Neutrophil (primary cell): ENCODE measurements around the gene TMEM91.

Experiments
- H3K27ac ChIP-seq: fragments of 200-600 bp; sonication (generic); 2 replicates; pipeline ENCODE4 v1.5.1; 2016; ENCODE audit warnings: mild to moderate bottlenecking, moderate library complexity
- H3K27me3 ChIP-seq: fragments of 200-600 bp; sonication (generic); 2 replicates; pipeline ENCODE4 v1.6.0; 2016; ENCODE audit warnings: mild to moderate bottlenecking
- H3K36me3 ChIP-seq: fragments of 200-600 bp; sonication (generic); 2 replicates; pipeline ENCODE4 v1.5.1; 2017
- H3K4me1 ChIP-seq, 2 experiments: fragments of 200-600 bp in 1 of 2; sonication (generic) in 1 of 2; 1 replicate in 1 of 2; 2 replicates in 1 of 2; pipeline versions ENCODE4 v1.5.1 to v1.6.1; 2013 to 2016; ENCODE audit warnings: low read depth in 1 of 2, low read length in 1 of 2, mild to moderate bottlenecking in 1 of 2, moderate library complexity in 1 of 2; ENCODE audit not compliant: control insufficient read depth in 1 of 2, insufficient read depth in 1 of 2
- H3K4me3 ChIP-seq, 2 experiments: fragments of 200-600 bp in 1 of 2; sonication (generic) in 1 of 2; 1 replicate in 1 of 2; 2 replicates in 1 of 2; pipeline ENCODE4 v1.5.1; 2013 to 2016; ENCODE audit warnings: low read depth in 1 of 2, low read length in 1 of 2, mild to moderate bottlenecking in 1 of 2, moderate library complexity in 1 of 2
- H3K9me3 ChIP-seq: fragments of 200-600 bp; sonication (generic); 2 replicates; pipeline ENCODE4 v1.5.1; 2016
- CTCF ChIP-seq: fragments of 200-600 bp; sonication (generic); IDR thresholded peaks from 2 replicates; pipeline ENCODE4 v1.5.1; 2016; ENCODE audit warnings: antibody characterized with exemption

The TMEM91 gene

GRCh38 chr19:41431426-41432386 is 55.4 kb downstream of the TMEM91 start:
- H3K36me3 ChIP-seq, result peaks cover 15% of the 10 kb centered on the region
- H3K27me3 ChIP-seq, result no peaks in the 10 kb centered on the region
- no peak overlapping the region for H3K4me3 ChIP-seq
- H3K27ac ChIP-seq, result peak overlapping the region; percentile 57
- peak; percentile 38 for TF ChIP-seq CTCF
- peaks cover 43 to 50% of the 10 kb centered on the region in 2 experiments for H3K4me1 ChIP-seq
- H3K9me3 ChIP-seq, result no peaks in the 10 kb centered on the region

- H3K9me3 ChIP-seq, result no peaks in the 10 kb centered on the region
- H3K4me3 ChIP-seq, result no peak overlapping the region
- TF ChIP-seq CTCF, result no peak
- H3K27ac ChIP-seq, result no peak overlapping the region
- peaks cover 15% of the 10 kb centered on the region for H3K36me3 ChIP-seq
- no peaks in the 10 kb centered on the region for H3K27me3 ChIP-seq
- peaks cover 35 to 42% of the 10 kb centered on the region in 2 experiments for H3K4me1 ChIP-seq
Observed at GRCh38 chr19:41433171-41433570, 56.8 kb downstream of the TMEM91 start.
